NCI-H446 treated with DMSO at 0.1 percent for 48 hours (cell line): ENCODE measurements around the gene DPF1.
"Not testable (repeated sequence)": the region's sequence is repeated elsewhere in the genome, so short reads cannot be mapped to it uniquely, and the experiment has no call there.

Experiments used
- DNase-seq: peaks from one replicate; lab custom pipeline; 2025; lab: John Stamatoyannopoulos, UW

DPF1 gene

GRCh38 chr19:38250821-38251563 is 27.0 kb upstream of the DPF1 start:
- DNase-seq = peak; percentile 37

GRCh38 chr19:38250428-38250820 is 26.4 kb upstream of the DPF1 start:
- no peak for DNase-seq

- no peak for DNase-seq
Observed at GRCh38 chr19:38248421-38248820, 24.4 kb upstream of the DPF1 start.

GRCh38 chr19:38247734-38248268 is 23.8 kb upstream of the DPF1 start:
- no peak for DNase-seq

GRCh38 chr19:38247126-38247525 is 23.1 kb upstream of the DPF1 start:
- DNase-seq = no peak

GRCh38 chr19:38245826-38246498 is 21.9 kb upstream of the DPF1 start:
- DNase-seq = no peak

- no peak for DNase-seq
Observed at GRCh38 chr19:38243279-38243673, 19.3 kb upstream of the DPF1 start.

- DNase-seq = no peak
Observed at GRCh38 chr19:38239816-38240215, 15.8 kb upstream of the DPF1 start.

- no peak for DNase-seq
Observed at GRCh38 chr19:38234615-38235014, 10.6 kb upstream of the DPF1 start.

GRCh38 chr19:38233740-38234251 is 9.8 kb upstream of the DPF1 start:
- no peak for DNase-seq

GRCh38 chr19:38231918-38232317 is 7.9 kb upstream of the DPF1 start:
- no peak for DNase-seq

GRCh38 chr19:38230506-38231133 is 6.6 kb upstream of the DPF1 start:
- DNase-seq = not testable (repeated sequence)

- DNase-seq = peak; percentile 80
Observed at GRCh38 chr19:38229585-38230073, 5.6 kb upstream of the DPF1 start.

- DNase-seq = no peak
Observed at GRCh38 chr19:38228491-38229439, 4.7 kb upstream of the DPF1 start.

- no peak for DNase-seq
Observed at GRCh38 chr19:38228005-38228377, 4.0 kb upstream of the DPF1 start.

- no peak for DNase-seq
Observed at GRCh38 chr19:38227287-38228004, 3.4 kb upstream of the DPF1 start.

- not testable (repeated sequence) for DNase-seq
Observed at GRCh38 chr19:38224863-38225218, 819 bp upstream of the DPF1 start.

GRCh38 chr19:38223617-38224013 is 407 bp downstream of the DPF1 start:
- no peak for DNase-seq

- DNase-seq = no peak
Observed at GRCh38 chr19:38223119-38223523, 901 bp downstream of the DPF1 start.

GRCh38 chr19:38221919-38222830 is 1.8 kb downstream of the DPF1 start:
- DNase-seq = no peak
